Medulla oblongata (tissue), 1 donor: Measurements from ENCODE around the gene PCP4.
"Not testable (repeated sequence)": the region's sequence is repeated elsewhere in the genome, so short reads cannot be mapped to it uniquely, and the experiment has no call there.

Source experiments
- DNase-seq: peaks from one replicate; pipeline ENCODE4 v3.0.0-alpha.2; 2015; ENCODE audit errors: extremely low spot score

The PCP4 gene

GRCh38 chr21:39863111-39863510 lies 4.1 kb upstream of the PCP4 start:
- DNase-seq, result no peak

GRCh38 chr21:39866093-39866492 lies 1.1 kb upstream of the PCP4 start:
- no peak for DNase-seq

DNA sequence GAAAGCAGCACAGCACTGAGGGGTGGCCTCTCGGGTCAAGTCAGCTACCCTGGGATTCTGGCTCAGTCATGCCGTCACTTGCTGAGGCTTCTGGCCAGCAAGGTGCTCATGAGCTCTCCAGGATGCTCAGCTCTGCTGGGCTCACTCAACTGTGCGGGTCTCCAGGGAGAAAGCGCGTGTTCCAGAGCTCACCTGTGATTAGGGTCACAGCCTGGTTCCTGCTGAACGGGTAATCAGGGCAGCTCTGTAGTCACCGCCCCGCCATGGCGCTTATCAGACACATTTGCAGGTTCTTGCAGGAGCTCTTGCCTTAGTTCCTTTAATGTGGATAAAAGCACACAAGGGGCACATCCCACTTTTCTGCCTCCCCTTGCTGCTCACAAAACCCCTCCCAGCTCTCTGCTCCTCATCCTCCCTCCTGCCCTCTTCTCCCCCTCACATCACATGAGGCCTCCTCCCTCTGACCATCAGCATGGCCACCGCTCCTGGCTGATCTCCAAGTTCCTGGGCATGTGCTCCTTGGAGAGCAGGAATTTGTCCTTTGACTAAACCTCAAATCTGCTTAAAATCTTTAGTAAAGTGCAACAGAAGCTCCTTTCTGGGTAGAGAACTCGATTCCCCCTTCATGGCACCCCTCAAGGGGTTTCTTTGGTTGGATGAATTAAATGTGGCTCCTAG lies 2.0 kb downstream of the PCP4 start:
- no peak for DNase-seq

DNA sequence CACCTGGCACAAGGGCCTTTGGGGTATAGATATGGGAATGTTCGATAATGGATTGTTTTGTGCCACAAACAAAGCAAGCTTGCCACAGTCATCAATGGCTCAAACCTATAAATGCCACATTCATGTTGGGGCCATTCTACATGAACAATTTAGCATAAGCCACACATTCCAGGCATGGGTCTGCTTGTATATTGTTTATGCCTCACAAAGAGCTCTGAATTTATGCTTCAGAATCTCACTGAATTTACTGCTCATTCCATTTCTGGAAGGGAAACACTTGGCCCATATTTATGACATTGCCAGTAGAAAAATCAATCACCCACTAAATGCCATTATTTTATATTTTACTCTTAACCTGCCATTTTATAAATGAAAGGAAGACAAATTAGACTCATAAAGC lies 6.4 kb downstream of the PCP4 start:
- DNase-seq, result no peak

GRCh38 chr21:39874206-39874605 lies 7.0 kb downstream of the PCP4 start:
- DNase-seq, result no peak

DNA sequence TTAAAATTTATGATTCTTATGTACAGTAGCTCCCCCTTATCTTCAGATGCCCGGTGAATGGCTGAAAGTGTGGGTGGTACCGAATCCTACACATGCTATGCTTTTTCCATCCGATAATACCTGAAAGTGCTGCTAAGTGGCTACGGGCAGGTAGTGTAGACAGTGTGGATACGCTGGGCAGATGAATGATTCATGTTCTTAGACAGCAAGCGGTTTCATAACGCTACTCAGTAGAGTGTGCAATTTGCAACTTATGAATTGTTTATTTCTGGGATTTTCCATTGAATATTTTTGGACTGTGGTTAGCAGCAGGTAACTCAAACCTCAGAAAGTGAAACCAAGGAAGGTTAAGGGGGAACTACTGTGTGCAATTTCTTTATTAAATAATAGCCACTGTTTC lies 7.5 kb downstream of the PCP4 start:
- DNase-seq, result no peak

DNA sequence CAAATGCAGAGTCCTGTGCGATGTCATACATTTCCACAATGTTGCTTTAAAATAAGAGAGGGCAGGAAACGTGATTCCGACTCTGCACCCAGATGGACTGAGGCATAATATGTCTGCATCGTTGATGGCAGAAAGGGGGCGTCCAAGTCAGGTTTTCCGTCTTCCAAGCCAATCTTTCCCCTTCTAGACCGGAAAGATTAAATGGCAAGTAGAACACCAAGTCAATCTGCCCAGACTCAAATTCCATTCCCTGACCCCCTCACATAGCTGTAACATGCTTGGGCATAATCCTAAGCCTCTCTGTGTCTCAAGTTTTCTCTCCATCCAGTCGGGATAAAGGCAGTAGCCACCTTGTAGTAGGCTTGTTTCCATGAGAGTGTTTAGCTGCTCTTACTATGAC lies 14.4 kb downstream of the PCP4 start:
- no peak for DNase-seq

DNA sequence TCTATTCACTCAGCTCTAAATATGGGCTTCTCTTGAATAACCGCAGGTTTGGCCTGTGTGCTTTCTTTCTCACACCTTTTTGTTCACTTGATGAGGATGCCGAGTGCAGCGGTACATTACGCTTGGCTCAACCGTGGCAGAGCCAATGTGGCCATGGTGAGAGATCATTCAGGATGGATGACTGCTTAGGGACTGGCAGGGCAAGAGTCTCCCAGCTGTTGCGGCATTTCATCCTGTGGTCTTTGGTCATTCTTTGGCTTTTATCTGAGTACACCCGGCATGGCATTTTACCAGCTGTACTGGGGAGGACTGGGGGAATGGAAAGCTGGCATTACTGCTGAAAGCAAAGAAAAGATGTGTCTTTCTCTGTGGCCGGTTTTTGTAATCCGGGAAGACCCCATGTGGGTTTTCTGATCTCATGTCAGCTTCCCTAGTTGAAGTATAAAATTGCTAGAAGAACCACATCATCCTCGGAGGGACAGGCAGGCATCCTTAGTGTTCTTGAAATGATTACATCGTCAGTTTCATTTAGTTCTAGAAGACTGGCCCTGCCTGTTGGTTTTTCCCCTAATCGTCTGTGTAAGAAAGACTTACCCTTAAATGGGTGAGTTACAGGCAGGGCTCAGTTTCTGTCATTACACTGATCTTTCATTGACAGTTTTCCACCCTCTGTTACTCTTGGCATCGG lies 15.1 kb downstream of the PCP4 start:
- DNase-seq, result no peak

DNA sequence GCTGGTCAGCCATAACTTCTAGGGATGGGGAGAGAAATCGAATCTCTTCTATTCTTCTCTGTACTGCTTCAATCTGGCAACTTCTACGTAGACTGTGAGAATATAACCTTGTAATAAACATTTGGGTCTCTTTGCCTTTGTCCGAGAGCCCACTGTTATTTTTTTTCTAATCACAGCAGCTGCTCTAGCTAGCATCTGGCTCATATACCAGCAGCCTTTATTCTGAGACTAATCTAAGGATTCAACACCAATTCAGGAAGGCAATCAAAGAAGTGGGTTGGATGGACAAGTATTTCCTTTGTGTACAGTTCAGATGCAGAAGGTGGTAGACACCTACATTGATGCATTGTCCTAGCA lies 15.6 kb downstream of the PCP4 start:
- no peak for DNase-seq

DNA sequence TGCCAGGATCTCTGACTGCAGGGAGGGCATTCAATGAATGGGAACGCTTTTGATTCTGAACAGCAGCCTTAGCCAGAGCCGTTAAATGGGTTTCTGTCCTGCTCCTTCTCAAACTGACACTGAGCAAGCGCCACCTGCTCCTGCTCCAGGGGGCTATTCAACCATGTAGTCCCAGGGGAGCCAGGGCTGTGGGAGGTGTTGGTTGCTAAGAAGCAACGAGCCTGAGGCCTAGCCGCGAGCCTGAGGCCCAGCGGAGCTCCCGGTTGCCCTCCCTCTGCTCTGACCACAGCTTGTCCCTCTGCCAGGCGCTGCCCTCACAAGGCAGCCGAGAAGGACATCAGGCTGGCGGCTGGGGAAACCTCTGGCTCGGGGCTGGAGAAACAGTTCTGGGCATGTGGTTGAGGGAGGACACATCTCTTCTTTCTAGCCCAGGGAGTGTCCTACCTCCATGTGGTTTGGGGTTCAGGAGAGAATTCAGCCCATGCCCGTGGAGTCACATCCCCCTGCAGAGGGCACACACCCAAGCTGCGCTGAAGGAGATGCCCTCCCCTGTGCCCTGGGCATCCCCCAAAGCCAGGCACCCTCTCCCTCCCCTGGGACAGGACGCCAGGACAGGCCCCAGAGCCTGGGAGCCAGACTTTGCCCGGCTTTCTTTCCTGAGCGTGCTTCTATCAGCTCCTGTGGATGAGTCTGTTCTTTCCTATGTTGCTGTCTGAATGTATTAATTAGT lies 18.0 kb downstream of the PCP4 start:
- peak; percentile 78 for DNase-seq

DNA sequence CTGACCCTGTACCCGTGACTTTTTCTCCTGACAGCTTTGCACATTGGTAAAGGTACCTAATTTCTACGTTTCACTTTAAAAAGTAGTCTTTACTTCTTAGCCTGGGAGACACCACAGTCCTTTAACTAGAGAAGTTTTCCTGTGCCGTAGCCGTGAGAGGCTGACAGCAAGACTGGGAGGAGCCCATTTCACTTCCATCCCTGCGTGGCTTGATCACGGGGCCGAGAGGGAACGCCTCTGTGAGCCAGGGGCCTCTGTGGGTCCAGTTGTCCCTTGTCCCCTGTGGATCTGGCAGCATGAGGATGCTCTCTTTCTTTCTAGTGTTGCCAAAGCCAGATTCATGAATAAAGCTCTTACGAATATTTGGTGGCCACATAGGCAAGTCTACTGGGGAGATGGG lies 21.6 kb downstream of the PCP4 start:
- DNase-seq, result no peak

- DNase-seq, result no peak
Observed at GRCh38 chr21:39891111-39891510, 23.9 kb downstream of the PCP4 start.

DNA sequence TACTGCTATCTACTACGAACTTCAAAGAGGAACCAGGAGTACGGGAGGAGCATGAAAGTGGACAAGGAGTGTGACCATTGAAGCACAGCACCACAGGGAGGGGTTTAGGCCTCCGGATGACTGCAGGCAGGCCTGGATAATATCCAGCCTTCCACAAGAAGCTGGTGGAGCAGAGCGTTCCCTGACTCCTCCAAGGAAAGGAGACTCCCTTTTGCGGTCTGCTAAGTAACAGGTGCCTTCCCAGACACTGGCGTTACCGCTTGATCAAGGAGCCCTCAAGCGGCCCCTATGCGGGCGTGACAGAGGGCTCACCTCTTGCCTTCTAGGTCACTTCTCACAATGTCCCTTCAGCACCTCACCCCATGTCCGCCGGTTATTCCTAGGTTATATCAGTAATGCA lies 24.6 kb downstream of the PCP4 start:
- DNase-seq, result not testable (repeated sequence)

GRCh38 chr21:39900491-39900890 lies 33.3 kb downstream of the PCP4 start:
- DNase-seq, result no peak

DNA sequence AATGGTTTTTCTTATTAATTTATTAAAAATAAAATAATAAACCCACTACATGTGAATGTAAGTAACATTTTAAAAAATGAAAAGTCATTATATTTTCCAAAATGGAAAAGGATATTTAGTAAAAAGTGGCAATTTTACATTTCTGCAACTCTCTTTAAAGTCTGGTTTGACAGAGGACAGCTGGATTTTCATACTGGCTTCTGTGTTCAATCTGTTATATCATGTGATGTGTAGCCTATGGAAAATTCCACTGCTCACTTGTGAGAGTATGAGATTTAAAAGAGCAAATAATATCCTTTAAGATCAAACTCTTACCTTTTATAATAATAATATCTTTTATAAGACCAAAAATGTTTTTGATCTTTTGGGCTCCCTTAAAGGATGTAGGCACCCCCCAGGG lies 33.7 kb downstream of the PCP4 start:
- DNase-seq, result no peak

GRCh38 chr21:39902986-39903385 lies 35.7 kb downstream of the PCP4 start:
- DNase-seq, result no peak

DNA sequence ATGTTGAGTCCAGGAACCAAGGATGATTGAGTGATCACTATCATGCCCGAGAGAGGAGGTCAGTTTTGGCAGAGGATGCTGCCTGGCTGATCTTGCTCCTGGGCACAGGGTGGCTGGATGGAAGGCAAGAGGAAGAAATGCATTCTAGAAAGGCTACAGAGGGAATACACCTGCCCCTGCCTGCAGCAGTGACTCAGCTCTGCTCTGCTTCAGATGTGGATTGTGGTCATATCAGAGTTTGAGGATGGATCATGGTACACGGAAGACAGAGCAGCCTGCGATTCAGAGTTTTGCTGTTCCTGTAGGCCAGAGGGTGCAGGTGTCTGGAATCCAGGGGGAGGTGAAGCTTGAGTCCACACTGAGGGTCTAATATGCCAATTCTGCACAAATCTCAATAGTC lies 37.2 kb downstream of the PCP4 start:
- DNase-seq, result no peak

- no peak for DNase-seq
Observed at GRCh38 chr21:39908265-39908923, 41.2 kb downstream of the PCP4 start.

DNA sequence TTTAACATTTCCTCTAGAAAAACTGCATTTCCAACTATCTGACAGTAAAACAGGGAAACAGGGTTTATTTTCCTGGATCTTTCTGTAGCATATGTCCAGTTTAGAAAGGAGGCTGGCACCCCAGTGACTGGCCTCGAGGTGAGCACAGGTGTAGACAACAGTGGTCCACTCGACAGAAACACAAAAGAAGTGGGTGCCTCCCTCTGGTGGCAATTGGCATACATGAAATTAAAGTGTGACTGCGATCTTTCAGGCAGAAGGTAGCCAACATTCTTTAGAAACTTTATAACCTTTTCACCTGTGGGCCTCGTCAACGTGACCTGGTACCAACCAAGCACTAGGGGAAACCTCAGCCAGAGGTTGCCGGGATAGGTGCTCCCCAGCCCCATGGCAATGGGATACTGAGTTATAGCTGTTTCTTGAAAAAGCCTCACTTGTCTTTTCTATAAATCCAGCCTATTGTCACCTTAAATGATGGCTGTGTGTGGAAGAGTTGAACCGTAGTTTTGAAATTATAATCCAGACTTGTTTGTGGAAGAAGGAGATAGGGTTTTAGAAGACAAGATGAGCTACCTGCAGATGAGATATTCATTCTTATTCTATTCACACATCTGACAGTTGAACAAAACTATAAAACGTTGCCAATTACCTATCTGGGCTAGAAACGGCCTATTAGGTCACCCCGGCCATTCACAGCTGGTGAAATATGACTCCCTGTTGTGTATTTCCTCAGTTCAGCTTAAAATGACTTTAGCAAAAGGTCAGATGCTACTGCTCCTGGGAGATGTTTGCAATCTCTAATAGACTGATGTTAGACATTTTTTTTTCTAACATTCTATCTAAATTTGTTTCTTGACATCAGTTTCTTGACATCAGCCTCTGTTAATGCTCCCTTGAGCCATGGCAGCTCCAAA lies 44.3 kb downstream of the PCP4 start:
- DNase-seq, result no peak

- DNase-seq, result peak; percentile 12
Observed at GRCh38 chr21:39913706-39914305, 46.6 kb downstream of the PCP4 start.

DNA sequence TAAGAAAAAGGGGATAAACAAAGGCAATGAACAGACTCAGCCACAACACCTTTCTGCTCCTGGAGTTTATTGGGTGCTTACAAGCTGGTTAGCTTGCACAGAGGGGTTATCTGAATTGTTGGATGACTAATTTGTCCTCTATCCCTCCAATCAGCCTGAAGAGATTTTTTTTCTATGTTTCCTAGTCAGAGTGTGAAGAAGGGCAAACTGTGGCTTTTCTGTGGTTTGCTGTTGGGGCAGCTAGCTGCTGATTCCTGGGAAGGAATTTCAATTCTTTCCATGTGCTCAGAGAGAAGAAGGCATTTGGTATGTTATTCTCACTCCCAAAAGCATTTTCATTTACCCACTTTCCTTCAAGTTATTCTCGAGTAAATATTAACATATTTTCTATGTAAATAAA lies 48.6 kb downstream of the PCP4 start:
- no peak for DNase-seq
